Breast epithelium (tissue), 3 donors: Measurements from ENCODE around the gene POP4.

Experiments
- CTCF ChIP-seq, 3 donors: fragments of 450-650 bp; IDR thresholded peaks; one replicate each; pipeline ENCODE4 v1.5.1; 2016 to 2017; ENCODE audit warnings: antibody characterized with exemption in 3 of 3, mild to moderate bottlenecking in 3 of 3, moderate library complexity in 3 of 3
- POLR2A ChIP-seq: fragments of 450-650 bp; IDR thresholded peaks from one replicate; pipeline ENCODE4 v1.6.1; 2016; ENCODE audit warnings: antibody characterized with exemption, mild to moderate bottlenecking, moderate library complexity

DNA sequence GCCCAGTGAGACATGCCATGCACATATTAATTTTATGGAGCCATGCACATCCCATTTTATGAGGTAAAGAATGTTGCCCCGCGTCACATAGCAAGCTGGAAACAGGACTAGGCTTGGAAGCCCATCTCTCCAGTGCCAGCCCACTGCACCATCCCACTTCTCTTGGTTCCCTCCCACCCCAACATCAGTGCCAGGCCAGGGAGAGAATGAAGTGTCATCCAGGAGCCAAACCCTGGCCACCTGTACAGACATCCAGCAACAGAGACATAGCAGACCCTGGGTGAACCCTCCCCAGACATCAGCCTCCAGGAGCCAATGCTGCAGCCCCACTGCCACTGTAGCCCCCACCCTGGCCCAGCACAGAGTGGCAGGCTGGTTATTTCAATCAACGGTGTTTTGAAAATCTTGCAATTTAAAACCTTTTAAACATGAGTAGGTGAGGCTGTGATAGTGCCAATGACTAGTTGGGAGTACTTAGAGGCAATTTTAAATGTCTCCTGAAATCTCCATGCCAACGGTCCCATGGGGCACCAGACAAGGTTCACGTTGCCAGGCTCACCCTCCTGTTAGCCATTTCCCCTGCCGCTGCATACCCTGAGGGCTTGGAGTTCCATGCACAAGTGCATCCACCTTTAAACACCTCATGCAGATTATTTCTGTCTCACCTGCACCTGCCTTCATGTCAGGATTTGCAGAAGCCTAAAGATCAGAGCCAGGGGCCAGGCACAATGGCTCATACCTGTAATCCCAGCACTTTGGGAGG, 45.6 kb upstream of the POP4 start:
- TF ChIP-seq CTCF (IDR thresholded peaks at IDR 0.05) (no peak), POLR2A (no peak)
